Sigmoid colon (tissue), 4 donors: ENCODE data around the gene DGKQ.

ENCODE experiments used
- CTCF ChIP-seq, 4 experiments: fragments of 450-650 bp in 3 of 4; fragments of 200-600 bp in 1 of 4; IDR thresholded peaks; one replicate each; pipeline ENCODE4 v1.5.1; 2016 to 2019; ENCODE audit warnings: antibody characterized with exemption in 4 of 4, mild to moderate bottlenecking in 3 of 4, moderate library complexity in 2 of 4
- EP300 ChIP-seq, 4 donors: sonication (generic); formaldehyde crosslinking; IDR thresholded peaks; one replicate each; pipeline ENCODE4 v1.6.1; 2017; ENCODE audit warnings: antibody characterized with exemption in 4 of 4
- POLR2A ChIP-seq, 2 donors: fragments of 450-650 bp; IDR thresholded peaks; one replicate each; pipeline ENCODE4 v1.6.1; 2016; ENCODE audit warnings: antibody characterized with exemption in 2 of 2, mild to moderate bottlenecking in 2 of 2, moderate library complexity in 2 of 2
- POLR2AphosphoS5 ChIP-seq, 4 donors: sonication (generic); formaldehyde crosslinking; IDR thresholded peaks; one replicate each; pipeline ENCODE4 v1.6.1; 2017; ENCODE audit warnings: antibody characterized with exemption in 4 of 4

GRCh38 chr4:1012034-1012739 lies 38.8 kb upstream of the DGKQ start:
- TF ChIP-seq POLR2AphosphoS5 (IDR thresholded peaks at IDR 0.05) (no peak), CTCF (IDR thresholded peaks at IDR 0.05) (no peak), EP300 (IDR thresholded peaks at IDR 0.05) (no peak), POLR2A (IDR thresholded peaks at IDR 0.05) (no peak)
